ENCODE data around the gene CRYBG2.

CRYBG2 gene

GRCh38 chr1:26290122-26290881 lies 63.6 kb downstream of the CRYBG2 start:
- no peak for DNase-seq

DNA sequence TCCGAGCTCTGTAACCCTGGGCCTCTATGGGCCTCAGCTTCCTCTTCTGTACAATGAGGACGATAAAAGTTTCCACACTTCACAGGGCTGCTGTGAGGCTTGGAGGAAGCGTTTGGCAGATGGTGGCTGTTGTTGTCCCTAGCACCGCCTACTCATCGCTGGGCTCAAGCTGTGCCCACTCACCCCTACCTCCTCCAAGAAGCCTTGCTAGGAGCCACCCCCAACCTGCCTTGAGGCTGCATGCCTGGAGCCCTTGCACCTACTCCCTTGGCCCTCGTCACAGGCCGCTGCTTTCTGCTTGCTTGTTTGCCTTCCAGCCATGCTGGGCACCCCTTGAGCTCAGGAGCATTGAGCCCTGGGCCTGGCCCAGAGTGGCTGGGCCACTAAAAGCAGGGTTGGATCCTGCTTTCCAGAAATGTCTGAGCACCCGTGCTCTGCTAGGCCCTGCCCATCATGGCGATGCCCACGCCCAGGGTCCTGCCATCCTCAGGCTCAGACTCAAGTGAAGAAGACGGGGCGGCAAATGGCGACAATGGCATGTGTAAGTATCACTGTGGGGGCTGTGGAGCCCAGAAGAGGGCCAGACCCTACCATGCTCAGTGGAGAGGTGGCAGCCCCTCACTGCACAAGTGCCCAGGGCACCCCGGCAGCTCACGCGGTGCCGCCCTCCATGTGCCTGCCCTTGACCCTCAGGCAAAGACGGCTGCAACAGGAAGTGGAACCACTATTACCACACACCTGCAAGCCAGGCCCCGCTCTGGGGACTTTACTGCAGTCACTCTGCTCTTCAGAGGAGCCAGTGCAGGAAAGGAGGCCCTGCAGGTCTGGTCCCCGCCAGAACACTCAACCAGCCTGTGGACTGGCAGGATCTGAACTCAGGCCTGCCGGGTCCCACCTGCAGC lies 64.5 kb downstream of the CRYBG2 start:
- DNase-seq: peak in 1 of 2 donors; percentile 35

DNA sequence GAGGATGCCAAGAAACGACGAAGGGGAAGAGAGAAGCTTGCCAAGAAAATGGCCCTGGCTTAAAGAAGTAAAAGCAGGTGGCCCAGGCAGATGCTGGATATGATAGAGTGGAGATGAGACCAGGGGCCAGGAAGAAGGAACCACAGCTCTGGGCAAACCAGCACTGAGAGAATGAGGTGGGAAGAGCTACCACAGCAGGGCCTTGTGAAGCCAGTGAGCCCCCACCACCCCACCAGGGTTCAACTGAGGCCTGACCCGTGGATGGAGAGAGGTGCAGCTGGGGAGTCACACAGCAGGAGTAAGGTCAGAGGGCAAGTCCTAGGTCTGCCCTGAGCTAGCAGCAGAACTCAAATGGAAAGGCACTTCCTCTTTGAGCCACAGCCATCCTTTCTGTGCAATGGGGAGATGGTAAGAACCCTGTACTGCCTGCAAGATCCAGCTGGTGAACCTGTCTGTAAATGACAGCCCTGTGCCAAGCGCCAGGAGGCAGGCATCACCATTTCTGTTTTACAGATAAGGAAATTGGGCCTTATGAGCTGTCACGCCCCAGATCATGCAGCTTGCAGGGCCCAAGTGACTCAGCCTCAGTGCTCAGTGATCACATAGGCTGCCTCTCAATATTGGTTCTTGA lies 65.5 kb downstream of the CRYBG2 start:
- peak; percentile 74 for DNase-seq

DNA sequence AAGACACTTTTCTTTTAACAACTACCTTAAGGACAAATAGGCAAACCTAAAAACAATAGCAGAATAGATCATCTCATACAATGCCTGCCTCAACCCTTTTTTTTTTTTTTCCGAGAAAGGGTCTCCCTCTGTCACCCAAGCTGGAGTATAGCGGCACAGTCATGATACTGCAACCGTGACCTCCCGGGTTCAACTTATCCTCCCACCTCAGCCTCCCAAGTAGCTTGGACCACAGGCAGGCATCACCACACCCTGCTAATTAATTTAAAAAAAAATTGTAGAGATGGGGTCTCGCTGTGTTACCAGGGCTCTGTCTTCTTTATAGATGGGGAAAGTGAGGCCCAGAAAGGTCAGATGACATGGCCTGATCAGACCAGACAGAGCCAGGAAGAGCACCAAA lies 66.1 kb downstream of the CRYBG2 start:
- DNase-seq: no peak

- DNase-seq: peak in 1 of 2 donors; percentile 55
These were observed 66.8 kb downstream of the CRYBG2 start for GRCh38 chr1:26287033-26287711.

GRCh38 chr1:26286064-26286416 lies 67.9 kb downstream of the CRYBG2 start:
- no peak for DNase-seq

DNA sequence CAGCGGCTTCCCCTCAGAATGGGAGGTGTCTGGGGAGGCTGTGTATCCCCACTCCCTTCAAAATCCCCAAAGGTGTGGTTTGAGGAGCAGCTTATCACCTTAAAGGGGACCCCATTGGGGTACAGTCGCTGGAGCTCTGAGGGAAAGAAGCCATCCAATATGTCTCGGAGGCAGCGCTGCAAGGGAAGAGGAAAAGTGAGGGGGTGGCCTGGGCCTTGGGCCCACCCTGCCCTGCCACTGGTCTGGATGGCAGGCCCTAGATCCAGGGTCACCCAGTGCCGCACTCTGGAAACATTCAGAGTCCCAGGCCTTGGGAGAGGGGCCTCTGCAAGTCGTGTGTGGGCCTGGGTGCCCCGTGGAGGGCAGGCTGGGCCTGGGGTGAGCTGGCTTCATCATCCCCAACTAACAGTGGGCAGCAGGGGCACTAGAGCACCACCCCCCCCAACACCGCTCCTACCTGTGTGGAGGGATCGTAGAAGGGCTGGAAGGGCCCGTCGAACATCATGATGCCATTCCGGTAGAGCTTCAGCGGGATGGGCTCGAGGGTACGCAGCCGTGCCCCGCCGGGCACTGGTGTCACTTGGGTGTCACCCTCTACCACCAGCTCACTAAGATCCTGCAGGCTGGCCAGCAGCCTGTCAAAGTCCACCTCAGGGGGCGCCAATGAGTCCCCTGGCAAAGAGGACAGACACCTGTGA lies 68.4 kb downstream of the CRYBG2 start:
- DNase-seq: peak in 1 of 2 donors; percentile 38

DNA sequence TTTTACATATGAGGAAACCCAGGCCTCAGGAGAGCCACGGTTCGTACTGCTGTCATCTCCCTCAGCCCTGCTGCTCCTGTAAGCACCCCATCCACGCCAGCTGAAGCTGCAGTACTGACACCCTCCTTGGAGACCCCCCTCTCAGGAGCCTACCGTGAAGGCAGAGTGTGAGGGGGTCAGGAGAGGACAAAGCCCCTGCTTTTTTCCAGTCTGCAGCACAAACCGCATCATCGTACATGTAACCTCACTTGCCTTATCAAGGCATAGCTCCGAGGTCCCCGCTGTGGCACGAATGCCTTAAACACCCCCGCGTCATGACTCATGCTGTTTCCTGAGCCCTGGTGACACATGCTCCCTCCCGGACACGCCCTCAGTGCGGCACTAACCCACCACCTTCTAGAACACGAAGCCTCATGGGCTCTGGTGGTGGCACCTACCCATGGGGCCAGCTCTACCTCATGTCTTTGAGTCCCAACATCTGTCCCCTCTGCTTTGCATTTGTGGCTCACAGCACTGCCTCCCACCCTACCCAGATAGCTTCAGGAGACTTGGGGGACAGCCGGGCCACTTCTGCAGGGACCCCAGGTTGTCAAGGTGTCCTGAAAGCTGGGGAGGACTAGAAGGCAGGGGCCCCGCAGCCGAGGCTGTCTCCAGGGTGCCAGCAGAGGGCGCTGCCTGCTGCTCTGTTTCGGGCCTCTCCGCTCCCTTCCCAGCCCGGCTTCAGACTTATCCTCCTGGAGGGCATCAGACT lies 69.2 kb downstream of the CRYBG2 start:
- peak; percentile 99 for DNase-seq

- no peak for DNase-seq
These were observed 69.9 kb downstream of the CRYBG2 start for GRCh38 chr1:26283871-26284596.

- DNase-seq: no peak
These were observed 70.6 kb downstream of the CRYBG2 start for GRCh38 chr1:26283279-26283853.

- no peak for DNase-seq
These were observed 71.5 kb downstream of the CRYBG2 start for GRCh38 chr1:26282401-26282918.

DNA sequence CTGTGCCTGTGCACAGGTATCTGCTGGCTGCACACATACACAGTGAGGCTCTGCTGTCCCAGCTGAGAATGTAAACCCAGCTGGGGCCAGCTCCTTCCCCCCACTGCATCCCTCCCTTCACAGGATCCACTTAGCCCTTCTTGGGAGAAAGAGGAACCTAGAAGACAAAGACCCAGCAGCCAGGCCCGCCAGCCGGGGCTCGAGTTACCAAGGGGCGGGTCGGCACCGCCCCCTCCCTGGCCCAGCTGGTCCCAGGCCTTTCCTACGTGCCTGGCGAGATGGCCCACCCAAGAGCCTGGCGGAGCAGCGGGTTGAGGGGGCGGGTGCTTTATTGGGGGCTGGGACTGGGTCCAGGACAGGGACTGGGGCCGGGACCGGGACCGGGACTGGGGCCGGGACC lies 72.0 kb downstream of the CRYBG2 start:
- DNase-seq: no peak

DNA sequence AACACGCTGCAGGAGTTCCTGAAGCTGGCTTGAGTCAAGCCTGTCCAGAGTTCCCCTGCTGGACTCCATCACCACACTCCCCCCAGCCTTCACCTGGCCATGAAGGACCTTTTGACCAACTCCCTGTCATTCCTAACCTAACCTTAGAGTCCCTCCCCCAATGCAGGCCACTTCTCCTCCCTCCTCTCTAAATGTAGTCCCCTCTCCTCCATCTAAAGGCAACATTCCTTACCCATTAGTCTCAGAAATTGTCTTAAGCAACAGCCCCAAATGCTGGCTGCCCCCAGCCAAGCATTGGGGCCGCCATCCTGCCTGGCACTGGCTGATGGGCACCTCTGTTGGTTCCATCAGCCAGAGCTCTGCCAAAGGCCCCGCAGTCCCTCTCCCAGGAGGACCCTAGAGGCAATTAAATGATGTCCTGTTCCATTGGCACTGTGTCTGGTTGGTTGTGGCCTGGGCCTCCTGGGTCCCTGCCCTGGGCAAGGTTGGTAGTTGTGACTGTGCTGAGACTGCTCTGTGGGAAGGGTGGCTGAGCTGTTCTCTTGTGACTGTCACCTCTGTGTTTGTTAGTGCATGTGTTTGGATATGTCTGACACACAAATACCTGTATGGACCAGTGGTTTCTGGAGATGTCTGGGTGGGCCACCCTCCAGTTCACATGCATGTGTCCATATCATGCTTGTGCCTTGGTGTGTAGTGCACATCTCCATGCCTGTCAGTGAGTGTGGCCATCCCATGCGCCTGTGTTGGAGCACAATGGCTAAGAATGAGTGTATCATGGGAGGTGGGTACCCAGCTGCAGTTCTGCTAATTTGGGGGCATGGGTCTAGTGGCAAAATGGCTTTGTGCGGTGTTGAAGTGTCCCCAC lies 72.6 kb downstream of the CRYBG2 start:
- DNase-seq: no peak

DNA sequence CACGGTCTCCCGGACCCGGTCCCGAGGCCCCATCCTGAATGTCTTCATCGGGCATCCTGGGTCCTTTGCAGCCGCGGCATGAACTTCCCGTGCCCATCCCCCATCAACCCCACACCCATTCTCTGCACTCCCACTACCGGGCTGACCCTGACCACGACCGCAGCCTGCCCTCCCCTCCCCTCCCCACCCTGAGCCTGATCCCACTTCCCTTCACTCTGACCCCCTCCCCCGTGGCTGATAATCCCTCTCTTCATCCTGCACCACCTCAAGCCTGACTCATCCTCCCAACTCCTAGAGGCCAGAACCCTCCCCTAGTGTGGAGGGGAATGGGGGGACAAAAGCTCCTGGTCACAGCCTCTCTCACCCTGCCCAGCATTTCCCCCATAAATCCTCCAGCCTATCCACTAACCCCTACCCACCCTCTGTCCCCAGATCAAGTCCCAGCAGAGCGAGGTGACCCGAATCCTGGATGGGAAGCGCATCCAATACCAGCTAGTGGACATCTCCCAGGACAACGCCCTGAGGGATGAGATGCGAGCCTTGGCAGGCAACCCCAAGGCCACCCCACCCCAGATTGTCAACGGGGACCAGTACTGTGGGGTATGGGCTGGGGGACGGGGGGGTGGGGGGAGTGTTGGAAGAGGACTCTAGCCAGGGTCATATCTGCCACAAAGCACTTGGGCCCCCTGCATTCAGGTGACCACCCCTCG lies 73.4 kb downstream of the CRYBG2 start:
- DNase-seq: peak in 1 of 2 donors; percentile 25

GRCh38 chr1:26279456-26280332 lies 74.2 kb downstream of the CRYBG2 start, which contains the start of gene SH3BGRL3:
Gene SH3BGRL3 (plus strand): TSS chr1:26280086. CDS start chr1:26280156, 70 bp downstream.
- peak; percentile 77 to 84 for DNase-seq

DNA sequence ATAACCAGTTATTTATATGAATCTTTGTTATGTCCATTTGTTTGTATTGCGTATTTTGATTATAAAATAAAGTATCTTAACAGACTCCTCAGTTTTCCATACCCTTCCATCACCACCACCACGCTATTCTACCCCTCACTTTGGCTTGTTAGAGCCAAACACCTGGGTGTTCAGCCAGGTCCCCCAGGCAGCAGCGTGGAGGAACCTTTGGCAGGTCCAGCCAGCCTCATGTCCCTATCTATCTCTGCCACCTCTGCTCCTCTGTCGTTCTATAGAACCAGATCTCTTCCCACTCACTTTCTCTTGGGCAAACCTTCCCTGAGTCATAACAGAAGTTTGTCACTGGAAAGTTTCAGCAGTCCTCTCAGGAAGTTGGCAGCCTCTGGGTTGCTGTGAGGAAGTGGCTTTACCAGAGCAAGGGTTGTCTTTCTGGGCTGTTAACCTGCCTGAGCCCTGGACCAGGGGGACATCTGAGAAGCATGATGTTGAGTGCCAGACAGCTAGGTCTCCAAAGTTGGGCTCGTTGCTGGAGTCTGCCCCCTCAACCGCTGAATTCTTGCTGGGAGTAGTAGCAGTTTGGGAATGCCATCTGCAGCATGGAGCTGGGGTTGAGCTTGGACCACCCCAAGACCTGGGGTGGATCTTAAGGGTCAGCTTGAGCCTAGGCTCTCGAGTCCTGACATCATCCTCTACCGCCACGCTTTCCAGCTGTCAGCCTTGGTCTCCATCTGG lies 75.0 kb downstream of the CRYBG2 start:
- DNase-seq: peak; percentile 52 to 58

GRCh38 chr1:26278303-26278702 lies 75.6 kb downstream of the CRYBG2 start:
- DNase-seq: no peak

All from activated CD4-positive, alpha-beta T cell treated with anti-CD3 and anti-CD28 coated beads for 4 hours (primary cell).